ENCODE results near the gene ZSCAN21. TPM values are rescaled to one million over a fixed set of nuclear protein-coding genes. Genes with fewer than 3 reads are reported as not detected.

ZSCAN21 gene
- total and polyA plus RNA-seq, 10 of the 15 experiments (the other 5 are each of a cell fraction or from before 2014, with no cell fraction given) = 1.9 to 9.6 (median 7.1) TPM

GRCh38 chr7:100088621-100089457 is 39.3 kb downstream of the ZSCAN21 start, which contains the start of gene COPS6:
TSS of gene COPS6 (plus strand) at chr7:100088969. CDS start at chr7:100088991, 22 bp downstream.
- H3K4me2 ChIP-seq (ENCODE audit: control insufficient read depth, insufficient read depth) = peak within 1 kb of the TSS; percentile 100
- FAIRE-seq (no peak), ATAC-seq (peak; percentile 77), DNase-seq (ENCODE audit: low read depth, low spot score) (no peak)
- peaks cover 6% of the 10 kb centered on the region for H3K4me1 ChIP-seq (ENCODE audit: control insufficient read depth, insufficient read depth, low read length)
- peaks cover 10% of the 10 kb centered on the region for H3K79me2 ChIP-seq (ENCODE audit: control insufficient read depth, insufficient read depth, low read length)
- BruUV-seq (replicated peaks) = no TSS peak
- no peaks in the 10 kb centered on the region for H3K9me3 ChIP-seq (replicated peaks; ENCODE audit: control insufficient read depth, insufficient read depth, low read length)
- H2AFZ ChIP-seq (ENCODE audit: control insufficient read depth, low read depth, low read length) = peak within 1 kb of the TSS; percentile 94
- H3K4me3 ChIP-seq = peak within 1 kb of the TSS; percentile 92
- in situ Hi-C loops (cut with MboI) = no loop called here
- WGBS (ENCODE audit: insufficient coverage, insufficient replicate concordance, low lambda C conversion rate, missing lambda C conversion rate) = 2% methylated on average over 67 of the region's 68 CpGs
- peaks cover 15 to 30% of the 10 kb centered on the region in 2 experiments for H3K36me3 ChIP-seq (ENCODE audit: control insufficient read depth in 2 of 2, insufficient read depth in 2 of 2, low read length in 1 of 2)
- ChIA-PET POLR2A (interaction anchor here (0.5 to 3.9 kb wide), 5 partner anchors 12 to 1053 kb away, joined by 3 to 39 read pairs (median 5); partner anchors contain the start of genes AP4M1, MBLAC1 and MCM7), RAD21 (ENCODE audit: unreplicated experiment) (interaction anchor here (1.0 kb wide), 1 partner anchor 12 kb away, joined by 7 read pairs; the partner anchor contains the start of genes AP4M1 and MCM7), SMC1A (ENCODE audit: uncharacterized antibody, unreplicated experiment) (interaction anchor here (0.7 kb wide), 1 partner anchor 13 kb away, joined by 3 read pairs; the partner anchor contains the start of gene AP4M1), CTCF (interaction anchor here (0.8 to 1.1 kb wide), 6 partner anchors 12 to 175 kb away, joined by 3 to 4 read pairs (median 3); partner anchors contain the start of genes AP4M1, MCM7 and ZSCAN21)
- H3K27me3 ChIP-seq (replicated peaks in 1 of 2; ENCODE audit: control insufficient read depth in 2 of 2, insufficient read depth in 2 of 2, low read length in 1 of 2) = no peaks in the 10 kb centered on the region
- intact Hi-C loops (cut with micrococcal nuclease; ENCODE audit: unreplicated experiment) = loop anchor here (10.0 kb wide), 1 partner anchor 174 kb away; the partner anchor contains the start of gene TRIM4
- H4K20me1 ChIP-seq (ENCODE audit: control insufficient read depth, insufficient read depth) = no peaks in the 10 kb centered on the region
- peak within 1 kb of the TSS; percentile 90 for H3K9ac ChIP-seq (ENCODE audit: control insufficient read depth, insufficient read depth, low read length)
- peak within 1 kb of the TSS; percentile 84 for H3K27ac ChIP-seq (ENCODE audit: control insufficient read depth, insufficient read depth)
- peak; percentile 96 for TF ChIP-seq POLR2A (IDR thresholded peaks at IDR 0.05; ENCODE audit: low read depth, low read length)
- peak; percentile 61 for TF ChIP-seq SP1 (IDR thresholded peaks at IDR 0.05; ENCODE audit: low read depth, low read length)
- peak in 1 of 2 experiments; percentile 47; a peak in 1 of 3 replicates for TF ChIP-seq EGR1 (IDR thresholded peaks at IDR 0.05; ENCODE audit: borderline replicate concordance in 1 of 2, low read depth in 2 of 2, low read length in 2 of 2)
- no peak for TF ChIP-seq ZZZ3 (IDR thresholded peaks at IDR 0.05; ENCODE audit: control insufficient read depth, insufficient read length, low read depth)
- TF ChIP-seq RAD51 (IDR thresholded peaks at IDR 0.05) = no peak
- no peak for TF ChIP-seq MEF2A (IDR thresholded peaks at IDR 0.05; ENCODE audit: insufficient read depth, low read depth, low read length)
- peak; percentile 85 for TF ChIP-seq MAX (IDR thresholded peaks at IDR 0.05; ENCODE audit: low read depth, low read length)
- peak; percentile 63; the same call in 1 of the 2 replicates for TF ChIP-seq NBN (IDR thresholded peaks at IDR 0.05)
- TF ChIP-seq ELK1 (IDR thresholded peaks at IDR 0.05; ENCODE audit: low read depth, low read length) = no peak; the same call in 1 of the 2 replicates
- TF ChIP-seq ETV6 (conservative IDR thresholded peaks at IDR 0.05 in 1 of 2, IDR thresholded peaks at IDR 0.05 in 1 of 2; ENCODE audit: borderline replicate concordance in 1 of 2, low read depth in 1 of 2) = no peak
- no peak for TF ChIP-seq EP300 (IDR thresholded peaks at IDR 0.05; ENCODE audit: borderline replicate concordance in 1 of 2, control insufficient read depth in 1 of 2, low read depth in 2 of 2, low read length in 2 of 2)
- peak; percentile 98 for TF ChIP-seq ZNF687 (IDR thresholded peaks at IDR 0.05)
- no peak for TF ChIP-seq EED (IDR thresholded peaks at IDR 0.05; ENCODE audit: low read depth)
- no peak for TF ChIP-seq CBX5 (IDR thresholded peaks at IDR 0.05; ENCODE audit: low read depth)
- 0 out of 2 replicates have a peak, but pooled peaks have one; percentile 54 for TF ChIP-seq STAT1 (conservative IDR thresholded peaks at IDR 0.05)
- TF ChIP-seq GABPA (IDR thresholded peaks at IDR 0.05; ENCODE audit: low read depth) = no peak
- TF ChIP-seq PAX5 (IDR thresholded peaks at IDR 0.05; ENCODE audit: borderline replicate concordance, low read depth, low read length) = no peak

Data from GM12878 (cell line).